ENCODE results near the gene ZCCHC3.

Gene ZCCHC3

GRCh38 chr20:346640-347316 lies 49.4 kb downstream of the ZCCHC3 start, which contains the start of gene NRSN2:
NRSN2 (plus strand) TSS chr20:347111; CDS start chr20:349644, 2,533 bp downstream.
- DNase-seq (ENCODE audit: low spot score): peak; percentile 50

GRCh38 chr20:347317-347639 lies 49.9 kb downstream of the ZCCHC3 start:
- DNase-seq (ENCODE audit: low spot score): no peak

GRCh38 chr20:347640-348484 lies 50.5 kb downstream of the ZCCHC3 start:
- peak; percentile 92 for DNase-seq (ENCODE audit: low spot score)

- DNase-seq (ENCODE audit: low spot score): no peak
Observed at GRCh38 chr20:348972-349841, 51.8 kb downstream of the ZCCHC3 start.
